ENCODE results near the gene MYO15A. TPM values are rescaled to one million over a fixed set of nuclear protein-coding genes. Genes with fewer than 3 reads are reported as not detected.

MYO15A gene
- total RNA-seq, 2 experiments from 2014 or later, result 0.98 to 1.4 TPM

DNA sequence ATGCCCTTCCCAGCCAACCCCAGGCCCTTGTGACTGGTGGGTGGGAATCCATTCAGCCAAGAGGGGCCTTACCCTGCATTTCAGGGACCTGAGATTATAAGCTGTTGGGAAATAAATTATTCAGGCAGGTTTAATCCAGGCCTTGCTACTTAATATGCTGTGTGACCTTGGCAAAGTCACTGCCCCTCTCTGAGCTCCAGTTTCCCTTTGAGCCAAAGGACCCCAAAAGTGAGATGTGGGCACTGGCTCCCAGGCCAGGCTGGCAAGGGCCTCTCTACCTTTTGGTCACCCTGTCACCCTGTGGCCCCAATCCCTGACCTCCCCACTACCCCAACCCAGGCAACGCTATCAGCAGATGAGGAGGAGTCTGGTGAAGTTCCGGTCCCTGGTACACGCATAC lies 33.9 kb downstream of the MYO15A start:
- POLR2A ChIA-PET, result no interaction called here
- CTCF ChIA-PET (ENCODE audit: unreplicated experiment), result no interaction called here
- no peak overlapping the region for H3K4me3 ChIP-seq (ENCODE audit: low read depth, low read length, poor library complexity, severe bottlenecking)
- no peaks in the 10 kb centered on the region for H3K9me2 ChIP-seq (ENCODE audit: insufficient read depth, low read length)
- no peaks in the 10 kb centered on the region for H4K20me1 ChIP-seq (ENCODE audit: insufficient read depth, low read length)
- DNase-seq (ENCODE audit: low spot score), result no peak
- intact Hi-C loops (cut with micrococcal nuclease; ENCODE audit: unreplicated experiment), result no loop called here
- no peak overlapping the region for H3K4me2 ChIP-seq (ENCODE audit: low read length)
- H3K9me3 ChIP-seq (ENCODE audit: low read length), result no peaks in the 10 kb centered on the region
- H2AFZ ChIP-seq (ENCODE audit: low read length), result no peak overlapping the region
- H3K27ac ChIP-seq (ENCODE audit: low read depth, low read length, poor library complexity, severe bottlenecking), result no peak overlapping the region
- BruUV-seq (replicated peaks), result no TSS peak
- no peaks in the 10 kb centered on the region for H3K79me2 ChIP-seq (ENCODE audit: insufficient read depth, low read depth, low read length)
- H3K4me1 ChIP-seq (ENCODE audit: insufficient read depth, low read length, poor library complexity, severe bottlenecking), result no peaks in the 10 kb centered on the region
- TF ChIP-seq, protein P1, sequence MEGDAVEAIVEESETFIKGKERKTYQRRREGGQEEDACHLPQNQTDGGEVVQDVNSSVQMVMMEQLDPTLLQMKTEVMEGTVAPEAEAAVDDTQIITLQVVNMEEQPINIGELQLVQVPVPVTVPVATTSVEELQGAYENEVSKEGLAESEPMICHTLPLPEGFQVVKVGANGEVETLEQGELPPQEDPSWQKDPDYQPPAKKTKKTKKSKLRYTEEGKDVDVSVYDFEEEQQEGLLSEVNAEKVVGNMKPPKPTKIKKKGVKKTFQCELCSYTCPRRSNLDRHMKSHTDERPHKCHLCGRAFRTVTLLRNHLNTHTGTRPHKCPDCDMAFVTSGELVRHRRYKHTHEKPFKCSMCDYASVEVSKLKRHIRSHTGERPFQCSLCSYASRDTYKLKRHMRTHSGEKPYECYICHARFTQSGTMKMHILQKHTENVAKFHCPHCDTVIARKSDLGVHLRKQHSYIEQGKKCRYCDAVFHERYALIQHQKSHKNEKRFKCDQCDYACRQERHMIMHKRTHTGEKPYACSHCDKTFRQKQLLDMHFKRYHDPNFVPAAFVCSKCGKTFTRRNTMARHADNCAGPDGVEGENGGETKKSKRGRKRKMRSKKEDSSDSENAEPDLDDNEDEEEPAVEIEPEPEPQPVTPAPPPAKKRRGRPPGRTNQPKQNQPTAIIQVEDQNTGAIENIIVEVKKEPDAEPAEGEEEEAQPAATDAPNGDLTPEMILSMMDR (conservative IDR thresholded peaks at IDR 0.05; ENCODE audit: low read length), result no peak
- no peak for TF ChIP-seq EZH2phosphoT487 (IDR thresholded peaks at IDR 0.05; ENCODE audit: borderline replicate concordance, low read depth, low read length)
- H3K36me3 ChIP-seq (ENCODE audit: insufficient read depth, low read length), result no peaks in the 10 kb centered on the region

DNA sequence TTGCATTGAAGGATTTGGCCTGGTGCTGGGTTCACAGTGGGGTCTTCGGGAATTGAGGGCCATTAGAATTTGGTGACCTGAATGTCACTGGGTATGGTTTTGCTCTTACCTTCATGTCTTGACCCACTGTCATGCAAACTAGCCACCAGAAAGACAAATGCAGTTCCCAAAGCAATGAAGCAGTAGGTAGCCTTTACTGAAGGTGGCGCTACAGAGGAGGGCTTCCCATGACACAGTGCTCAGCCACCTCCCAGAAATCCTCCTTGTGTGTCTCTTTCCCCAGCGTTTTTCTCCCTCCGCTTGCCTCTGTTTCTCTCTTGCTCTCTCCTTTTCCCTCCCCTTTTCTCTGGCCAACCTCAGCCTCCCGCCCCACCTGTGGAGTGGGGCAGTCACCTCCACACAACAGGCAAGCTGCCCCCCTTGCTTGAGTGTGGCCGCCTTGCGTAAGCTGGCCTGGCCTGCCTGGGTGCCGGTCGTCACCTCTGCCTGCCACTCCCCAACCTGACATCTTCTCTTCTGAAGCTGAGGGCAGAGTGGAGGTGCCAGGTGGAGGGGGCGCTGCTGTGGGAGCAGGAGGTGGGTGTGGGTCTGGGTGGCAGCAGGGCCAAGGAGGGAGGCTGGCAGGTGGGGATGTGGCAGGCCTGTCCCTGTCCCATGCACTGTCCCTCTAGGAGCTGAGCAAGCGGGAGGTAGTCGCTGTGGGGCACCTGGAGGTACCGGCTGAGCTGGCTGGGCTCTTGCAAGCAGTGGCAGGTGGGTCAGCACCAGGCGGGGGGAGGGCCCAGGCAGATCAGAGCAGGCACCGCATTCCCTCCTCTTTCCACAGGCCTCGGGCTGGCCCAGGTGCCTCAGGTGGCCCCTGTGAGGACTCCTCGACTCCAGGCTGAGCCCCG lies 34.7 kb downstream of the MYO15A start:
- Histone ChIP-seq H3K79me2 (ENCODE audit: insufficient read depth, low read depth, low read length) (no peaks in the 10 kb centered on the region), H3K4me2 (ENCODE audit: low read length) (no peak overlapping the region), H3K4me1 (ENCODE audit: insufficient read depth, low read length, poor library complexity, severe bottlenecking) (no peaks in the 10 kb centered on the region), H3K9me2 (ENCODE audit: insufficient read depth, low read length) (no peaks in the 10 kb centered on the region), H2AFZ (ENCODE audit: low read length) (no peak overlapping the region), H4K20me1 (ENCODE audit: insufficient read depth, low read length) (no peaks in the 10 kb centered on the region), H3K4me3 (ENCODE audit: low read depth, low read length, poor library complexity, severe bottlenecking) (no peak overlapping the region), H3K9me3 (ENCODE audit: low read length) (no peaks in the 10 kb centered on the region), H3K36me3 (ENCODE audit: insufficient read depth, low read length) (no peaks in the 10 kb centered on the region), H3K27ac (ENCODE audit: low read depth, low read length, poor library complexity, severe bottlenecking) (no peak overlapping the region)
- no TSS peak for BruUV-seq (replicated peaks)
- ChIA-PET CTCF (ENCODE audit: unreplicated experiment) (no interaction called here), POLR2A (no interaction called here)
- TF ChIP-seq EZH2phosphoT487 (IDR thresholded peaks at IDR 0.05; ENCODE audit: borderline replicate concordance, low read depth, low read length), result no peak
- TF ChIP-seq, protein P1 (conservative IDR thresholded peaks at IDR 0.05; ENCODE audit: low read length), result peak; percentile 64
- intact Hi-C loops (cut with micrococcal nuclease; ENCODE audit: unreplicated experiment), result no loop called here
- DNase-seq (ENCODE audit: low spot score), result peak; percentile 26

DNA sequence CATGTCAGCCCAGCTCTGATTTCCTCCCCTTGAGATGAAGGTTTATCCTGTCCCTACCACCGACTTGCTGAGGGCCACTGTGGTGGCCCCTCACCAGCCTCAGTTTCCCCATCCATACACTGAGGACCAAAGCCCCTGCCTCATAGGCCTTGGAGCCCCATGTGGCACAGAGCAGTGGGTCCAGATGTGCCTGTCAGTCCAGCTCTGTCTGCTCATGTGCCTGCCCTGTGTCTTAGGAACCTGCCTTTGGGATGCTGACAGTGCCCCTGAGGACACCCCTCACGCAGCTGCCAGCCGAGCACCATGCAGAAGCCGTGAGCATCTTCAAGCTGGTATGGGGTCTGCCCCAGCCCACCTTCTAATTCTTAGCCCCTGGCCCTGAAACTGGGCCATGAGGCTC lies 35.7 kb downstream of the MYO15A start:
- Histone ChIP-seq H3K4me3 (ENCODE audit: low read depth, low read length, poor library complexity, severe bottlenecking) (no peak overlapping the region), H3K9me2 (ENCODE audit: insufficient read depth, low read length) (no peaks in the 10 kb centered on the region), H3K4me1 (ENCODE audit: insufficient read depth, low read length, poor library complexity, severe bottlenecking) (no peaks in the 10 kb centered on the region), H3K27ac (ENCODE audit: low read depth, low read length, poor library complexity, severe bottlenecking) (no peak overlapping the region), H3K36me3 (ENCODE audit: insufficient read depth, low read length) (no peaks in the 10 kb centered on the region), H3K79me2 (ENCODE audit: insufficient read depth, low read depth, low read length) (no peaks in the 10 kb centered on the region), H3K4me2 (ENCODE audit: low read length) (no peak overlapping the region), H3K9me3 (ENCODE audit: low read length) (no peaks in the 10 kb centered on the region), H2AFZ (ENCODE audit: low read length) (no peak overlapping the region), H4K20me1 (ENCODE audit: insufficient read depth, low read length) (no peaks in the 10 kb centered on the region)
- ChIA-PET POLR2A (no interaction called here), CTCF (ENCODE audit: unreplicated experiment) (no interaction called here)
- no TSS peak for BruUV-seq (replicated peaks)
- no peak for DNase-seq (ENCODE audit: low spot score)
- no peak for TF ChIP-seq EZH2phosphoT487 (IDR thresholded peaks at IDR 0.05; ENCODE audit: borderline replicate concordance, low read depth, low read length)
- TF ChIP-seq, protein P1 (conservative IDR thresholded peaks at IDR 0.05; ENCODE audit: low read length), result no peak
- intact Hi-C loops (cut with micrococcal nuclease; ENCODE audit: unreplicated experiment), result no loop called here
